ENCODE measurements around the gene LSAMP.

Gene LSAMP

GRCh38 chr3:116051040-116051439, 394.2 kb downstream of the LSAMP start:
- DNase-seq = no peak

GRCh38 chr3:116050311-116050915, 394.9 kb downstream of the LSAMP start:
- DNase-seq = no peak

DNA sequence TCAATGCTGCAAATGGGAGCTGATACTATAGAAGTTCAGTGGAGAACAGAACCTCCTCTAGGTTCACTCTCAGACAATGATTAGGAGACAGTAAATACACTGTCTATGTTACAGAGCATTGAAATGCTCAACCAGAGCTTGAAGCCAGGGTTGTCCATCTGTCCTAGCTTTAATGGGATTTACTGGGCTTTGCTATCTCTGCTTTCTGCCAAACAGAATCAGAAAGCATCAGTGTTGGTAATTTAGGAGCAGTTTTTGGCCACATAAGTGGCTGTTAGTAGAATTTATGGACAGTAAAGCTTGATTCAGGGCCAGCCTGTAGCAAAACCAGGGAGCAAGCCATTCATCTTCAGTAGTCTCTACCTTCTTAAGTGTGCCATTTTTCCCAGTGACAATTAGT, 396.3 kb downstream of the LSAMP start:
- DNase-seq = no peak

DNA sequence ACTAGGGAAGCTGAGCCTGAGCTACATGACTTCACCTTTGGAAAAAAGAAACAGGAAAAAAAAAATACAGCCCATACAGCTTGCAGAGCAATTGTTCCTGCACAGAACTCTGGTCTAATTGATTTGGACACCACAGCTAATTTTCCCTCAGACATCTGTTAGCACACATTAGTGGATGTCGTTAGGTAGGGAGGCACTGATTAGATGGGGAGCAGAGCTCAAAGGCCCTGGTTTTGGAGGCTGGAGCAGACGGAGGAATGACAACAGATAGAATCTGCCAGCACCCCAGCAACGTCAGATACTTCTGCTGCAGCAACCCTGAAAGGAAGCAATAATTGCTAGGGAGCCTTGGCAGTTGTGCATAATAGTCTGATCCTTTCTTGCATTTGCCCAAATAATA, 398.9 kb downstream of the LSAMP start:
- no peak for DNase-seq

GRCh38 chr3:116045314-116045713, 400.0 kb downstream of the LSAMP start:
- no peak for DNase-seq

DNA sequence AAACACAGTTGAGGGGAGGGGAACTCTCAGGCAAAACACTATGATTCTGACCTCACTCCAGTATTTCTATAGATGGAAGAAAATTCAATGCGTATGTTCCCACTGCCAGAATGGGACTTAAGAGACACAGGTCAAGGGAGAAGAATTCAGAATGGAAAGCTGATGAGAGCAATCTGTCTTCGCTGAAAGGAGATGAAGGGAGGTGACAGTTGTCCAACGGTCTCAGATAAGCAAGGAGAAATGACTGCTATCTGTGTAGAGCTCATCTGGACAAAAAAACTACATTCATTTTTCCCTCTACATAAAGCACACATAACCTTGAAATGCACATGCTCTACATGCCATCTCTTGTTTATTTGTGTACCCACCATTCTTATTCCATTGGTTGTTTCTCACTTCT, 405.1 kb downstream of the LSAMP start:
- no peak for DNase-seq

- no peak for DNase-seq
Observed at GRCh38 chr3:116039651-116039985, 405.7 kb downstream of the LSAMP start.

- peak in 2 of 4 experiments; percentile 20 to 40 for DNase-seq
Observed at GRCh38 chr3:116038968-116039650, 406.2 kb downstream of the LSAMP start.

- DNase-seq = peak; percentile 32 to 73 (median 54)
Observed at GRCh38 chr3:116037954-116038911, 407.1 kb downstream of the LSAMP start.

- DNase-seq = no peak
Observed at GRCh38 chr3:116035429-116035828, 409.9 kb downstream of the LSAMP start.

DNA sequence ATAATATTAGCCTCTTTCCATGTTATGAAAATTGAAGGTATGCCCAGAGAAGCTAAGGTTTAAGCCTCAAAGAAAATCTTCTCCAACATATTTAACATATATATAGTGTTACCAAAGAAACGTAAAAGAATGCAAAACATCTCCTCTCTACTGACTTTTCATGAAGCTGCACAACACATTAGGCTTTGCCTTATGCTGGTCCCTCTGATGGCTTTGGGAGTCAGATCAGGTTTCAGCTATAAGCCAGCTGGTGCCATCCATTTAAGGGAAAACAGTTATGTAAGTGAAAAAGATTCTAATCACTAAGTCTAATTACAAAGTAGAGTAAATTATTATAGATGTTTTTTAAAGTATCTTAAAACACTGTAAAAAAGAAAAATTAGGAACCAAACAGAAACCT, 410.5 kb downstream of the LSAMP start:
- no peak for DNase-seq

DNA sequence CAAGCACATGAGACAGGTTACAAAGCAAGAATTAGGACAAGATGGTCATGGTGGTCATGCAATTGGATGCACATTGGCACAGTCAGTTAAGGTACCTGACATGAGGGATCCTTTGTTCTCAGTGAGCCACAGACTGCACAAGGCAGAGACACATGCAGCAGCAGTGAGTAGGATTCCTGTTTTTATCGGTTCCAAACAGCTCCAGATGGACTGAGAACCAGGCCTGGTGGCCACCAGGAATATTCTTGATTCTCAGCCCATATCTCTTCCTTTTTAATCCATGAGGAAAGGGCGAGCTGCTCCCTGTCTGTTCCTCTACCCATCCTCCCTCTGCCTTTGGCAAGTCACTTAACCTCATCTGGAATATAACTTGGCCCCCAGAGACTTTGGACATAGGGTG, 411.2 kb downstream of the LSAMP start:
- no peak for DNase-seq

DNA sequence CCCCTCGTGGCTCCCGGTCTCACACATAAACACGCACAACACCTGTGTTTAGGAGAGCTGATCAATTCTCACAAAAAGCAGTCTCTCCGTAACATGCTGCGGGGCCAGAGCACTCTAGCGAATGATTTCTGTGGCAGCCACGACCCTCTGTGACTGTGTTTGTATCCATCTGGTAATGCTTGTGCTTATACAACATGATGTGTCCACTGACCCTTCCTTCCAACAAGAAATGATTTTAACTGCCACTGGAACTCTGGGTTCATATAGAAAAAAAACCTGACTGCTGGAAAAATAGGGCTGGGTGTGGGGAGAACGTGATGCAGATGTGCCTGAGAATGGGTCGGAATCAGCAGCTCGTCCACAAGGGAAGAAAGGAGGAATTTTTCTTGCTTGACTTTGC, 411.8 kb downstream of the LSAMP start:
- DNase-seq = no peak

- DNase-seq = no peak
Observed at GRCh38 chr3:116032176-116032575, 413.1 kb downstream of the LSAMP start.

- no peak for DNase-seq
Observed at GRCh38 chr3:116030131-116030850, 415.0 kb downstream of the LSAMP start.

DNA sequence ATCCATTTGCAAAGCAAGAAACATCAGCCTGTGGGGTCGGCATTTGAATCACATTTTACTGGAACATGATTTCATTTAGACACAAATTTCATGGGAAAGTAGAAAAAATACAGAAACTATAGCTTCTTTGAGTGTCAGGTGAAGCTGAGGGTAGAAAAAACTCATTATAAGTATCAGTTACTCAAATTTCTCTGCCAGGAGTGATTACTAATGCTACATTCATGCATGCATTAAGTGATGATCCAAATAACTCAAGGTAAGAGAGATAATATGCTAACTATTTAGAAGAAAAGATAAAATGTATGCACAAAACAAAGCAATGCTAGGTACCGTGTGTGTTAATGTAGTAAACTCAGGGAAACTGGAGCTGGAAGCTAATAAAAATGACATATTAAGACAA, 416.0 kb downstream of the LSAMP start:
- DNase-seq = no peak

GRCh38 chr3:116028157-116028556, 417.1 kb downstream of the LSAMP start:
- DNase-seq = no peak

DNA sequence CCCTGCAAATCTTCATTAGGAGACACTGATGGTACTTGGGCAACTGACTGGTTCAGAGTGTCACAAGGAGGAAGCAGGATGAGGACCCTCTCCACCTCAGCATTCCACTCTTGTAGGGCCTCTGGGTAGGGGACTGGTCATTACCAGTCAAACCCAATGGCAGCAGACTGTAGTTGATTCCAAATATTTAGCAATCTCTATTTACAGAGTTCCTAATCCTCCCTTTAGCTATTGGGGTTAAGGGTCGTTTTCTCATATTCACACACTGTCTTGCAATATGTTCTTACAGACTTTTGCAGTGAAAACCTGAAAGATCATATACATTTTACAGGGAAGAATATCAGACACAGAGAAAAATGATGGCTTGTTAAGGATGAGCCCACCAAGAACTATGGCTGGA, 424.3 kb downstream of the LSAMP start:
- DNase-seq = no peak

DNA sequence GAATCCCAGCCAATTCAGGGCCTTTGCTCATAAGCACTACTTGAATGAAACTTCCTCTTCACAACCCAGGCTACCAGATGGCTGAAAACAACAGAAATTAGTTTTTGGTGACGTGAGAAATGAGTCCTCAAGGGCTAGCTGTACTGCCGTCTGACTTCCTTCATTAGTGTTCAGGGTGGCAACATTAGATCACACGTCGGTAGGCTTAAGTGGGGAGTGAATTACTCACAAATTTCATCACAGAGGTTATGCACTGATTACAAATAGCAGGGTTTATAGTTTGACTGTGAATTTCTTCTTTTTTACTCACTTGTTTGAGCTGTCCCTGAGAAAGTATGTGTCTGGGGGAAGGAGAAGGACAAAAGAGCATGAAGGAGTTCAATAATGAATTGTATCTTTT, 424.8 kb downstream of the LSAMP start:
- peak; percentile 32 to 76 (median 58) for DNase-seq

DNA sequence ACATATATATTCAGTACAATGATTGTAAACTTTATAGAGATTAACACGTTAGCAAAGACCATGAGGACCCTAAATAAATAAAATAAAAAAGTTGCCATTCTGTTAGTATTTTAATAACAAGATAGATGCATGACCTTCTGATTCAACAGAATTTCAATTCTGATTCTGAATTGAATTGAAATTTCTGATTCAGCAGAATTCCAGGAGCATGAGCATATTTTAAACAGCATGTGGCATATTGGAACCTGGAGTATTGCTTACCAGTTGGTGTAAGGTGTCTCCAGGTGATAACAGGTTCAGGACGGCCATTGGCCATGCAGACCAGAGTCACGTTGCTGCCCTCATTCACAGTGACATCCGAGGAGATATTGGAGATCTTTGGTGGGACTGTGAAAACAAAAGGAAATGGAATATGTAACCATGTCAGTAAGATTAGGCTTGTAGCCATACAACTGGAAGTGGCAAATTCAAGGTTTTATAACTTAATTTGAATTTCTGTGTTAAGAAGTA, 426.0 kb downstream of the LSAMP start:
- DNase-seq = no peak

DNA sequence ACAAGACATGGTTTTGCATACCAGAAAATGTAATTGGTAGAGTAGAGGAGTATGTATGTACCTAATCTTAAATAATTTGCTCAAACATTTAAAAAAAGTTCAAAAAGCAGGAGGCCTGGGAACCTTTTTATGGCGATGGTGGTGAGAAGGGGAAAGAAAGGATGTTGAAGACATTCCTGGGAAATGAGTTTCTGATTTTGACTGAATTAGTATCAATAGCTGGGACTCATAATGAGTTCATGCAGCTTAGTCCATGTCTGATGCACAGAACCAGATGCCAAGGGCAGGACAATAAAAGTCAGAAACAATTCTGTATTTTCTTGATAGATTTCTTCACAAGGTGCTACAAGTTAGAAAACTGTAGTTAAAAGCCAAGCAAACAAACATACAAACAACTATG, 426.6 kb downstream of the LSAMP start:
- no peak for DNase-seq

- no peak for DNase-seq
Observed at GRCh38 chr3:116015931-116016330, 429.4 kb downstream of the LSAMP start.

DNA sequence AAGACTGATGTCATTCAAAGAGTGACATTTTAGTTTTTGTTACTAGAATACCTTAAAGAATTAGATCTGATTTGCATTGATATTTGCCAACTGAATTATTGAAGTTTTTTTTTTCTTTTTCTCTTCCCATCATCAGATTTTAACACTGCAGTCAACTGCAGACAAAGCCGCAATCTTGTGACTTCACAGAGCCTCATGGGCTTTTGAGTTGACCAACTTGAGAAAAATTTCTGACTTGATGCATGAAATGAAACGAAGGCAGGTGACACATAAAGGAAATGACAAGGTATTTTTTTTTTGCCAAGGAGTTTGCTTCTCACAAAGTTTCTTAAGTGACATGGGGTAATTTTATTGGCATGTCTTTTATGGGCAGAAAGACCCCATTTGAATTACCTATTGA, 438.3 kb downstream of the LSAMP start:
- DNase-seq = no peak

Measured in suppressor macrophage (primary cell).